RWPE1 (cell line): ENCODE measurements around the gene RTEL1.
"Not testable (repeated sequence)": the region's sequence is repeated elsewhere in the genome, so short reads cannot be mapped to it uniquely, and the experiment has no call there.

Source experiments
- CTCF ChIA-PET: fragments of 350-600 bp; sonication (Branson Sonifier 250); formaldehyde crosslinking; extraction: SDS; loops from one replicate; lab custom pipeline; 2021; lab: Yijun Ruan, JAX
- POLR2A ChIA-PET: fragments of 400-600 bp; formaldehyde crosslinking; extraction: SDS; loops from one replicate; lab custom pipeline; 2020; ENCODE audit warnings: antibody characterized with exemption; ENCODE audit not compliant: low non-redundant PET; lab: Yijun Ruan, JAX
- DNase-seq: peaks from one replicate; pipeline ENCODE4 v3.0.0; 2012; ENCODE audit warnings: low spot score
- H3K27ac ChIP-seq: fragments of 450-650 bp; 2 replicates; pipeline ENCODE4 v1.5.1; 2017
- CTCF ChIP-seq: fragments of 450-650 bp; conservative IDR thresholded peaks from 2 replicates; pipeline ENCODE4 v1.5.1; 2017; ENCODE audit warnings: low read depth, mild to moderate bottlenecking

Gene RTEL1

DNA sequence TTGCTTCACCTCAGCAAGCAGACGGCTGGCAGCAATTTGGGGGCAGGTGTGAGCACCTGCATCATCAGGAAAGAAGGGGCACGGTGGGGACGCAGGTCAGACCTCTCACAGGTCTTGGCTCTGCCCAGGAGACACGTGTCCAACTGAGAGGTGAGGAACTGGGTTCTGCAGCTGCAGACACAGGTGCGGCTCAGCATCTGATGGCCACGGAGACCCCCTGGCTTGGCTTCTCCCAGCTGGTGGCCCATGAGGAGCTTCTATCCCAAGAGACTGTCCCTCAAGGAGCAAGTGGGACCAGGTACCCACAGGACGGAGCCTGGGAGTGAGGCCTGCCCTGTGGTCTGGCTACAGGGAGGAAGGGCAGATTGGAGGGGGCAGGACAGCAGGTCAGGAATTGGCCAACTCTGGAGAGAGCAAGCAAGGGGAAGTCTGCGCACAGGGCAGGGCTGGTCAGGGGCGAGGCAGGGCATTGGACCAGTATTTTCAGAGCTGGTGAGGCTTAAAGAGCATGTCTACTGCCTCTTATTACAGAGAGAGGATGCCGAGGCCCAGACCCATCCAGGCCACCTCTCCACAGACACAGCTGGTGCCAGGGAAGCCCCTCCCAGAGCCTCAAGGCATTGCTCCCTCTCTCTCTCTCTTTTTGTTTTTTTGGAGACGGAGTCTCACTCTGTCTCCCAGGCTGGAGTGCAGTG, 9.1 kb upstream of the RTEL1 start:
- POLR2A ChIA-PET: no interaction called here
- no peak for TF ChIP-seq CTCF
- DNase-seq: no peak
- CTCF ChIA-PET: interaction anchor here (0.7 to 0.8 kb wide), 2 partner anchors 57 to 108 kb away, joined by 3 to 4 read pairs; no protein-coding TSS in a partner anchor
- peak overlapping the region; percentile 42 for H3K27ac ChIP-seq

- CTCF ChIA-PET, DNase-seq, H3K27ac ChIP-seq, POLR2A ChIA-PET: not testable (repeated sequence)
These were observed 7.6 kb upstream of the RTEL1 start for GRCh38 chr20:63650486-63650885.

DNA sequence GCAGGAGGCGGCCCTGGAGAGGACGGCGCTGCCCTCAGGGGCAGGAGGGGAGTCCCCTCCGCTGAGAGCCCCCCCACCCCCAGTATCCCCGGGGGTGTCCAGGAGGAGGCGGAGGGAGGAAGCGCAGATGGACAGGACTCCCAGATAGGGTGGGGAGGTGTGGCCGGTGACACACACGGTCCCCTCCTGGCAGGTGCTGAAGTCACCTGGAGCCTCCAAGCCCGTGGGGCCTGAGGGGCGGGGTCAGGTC, 6.2 kb upstream of the RTEL1 start:
- CTCF ChIA-PET: interaction anchor here (0.6 to 0.9 kb wide), 3 partner anchors 35 to 343 kb away, joined by 3 to 5 read pairs (median 4); no protein-coding TSS in a partner anchor
- H3K27ac ChIP-seq: peak overlapping the region; percentile 89
- no peak for DNase-seq
- TF ChIP-seq CTCF: no peak
- POLR2A ChIA-PET: no interaction called here

DNA sequence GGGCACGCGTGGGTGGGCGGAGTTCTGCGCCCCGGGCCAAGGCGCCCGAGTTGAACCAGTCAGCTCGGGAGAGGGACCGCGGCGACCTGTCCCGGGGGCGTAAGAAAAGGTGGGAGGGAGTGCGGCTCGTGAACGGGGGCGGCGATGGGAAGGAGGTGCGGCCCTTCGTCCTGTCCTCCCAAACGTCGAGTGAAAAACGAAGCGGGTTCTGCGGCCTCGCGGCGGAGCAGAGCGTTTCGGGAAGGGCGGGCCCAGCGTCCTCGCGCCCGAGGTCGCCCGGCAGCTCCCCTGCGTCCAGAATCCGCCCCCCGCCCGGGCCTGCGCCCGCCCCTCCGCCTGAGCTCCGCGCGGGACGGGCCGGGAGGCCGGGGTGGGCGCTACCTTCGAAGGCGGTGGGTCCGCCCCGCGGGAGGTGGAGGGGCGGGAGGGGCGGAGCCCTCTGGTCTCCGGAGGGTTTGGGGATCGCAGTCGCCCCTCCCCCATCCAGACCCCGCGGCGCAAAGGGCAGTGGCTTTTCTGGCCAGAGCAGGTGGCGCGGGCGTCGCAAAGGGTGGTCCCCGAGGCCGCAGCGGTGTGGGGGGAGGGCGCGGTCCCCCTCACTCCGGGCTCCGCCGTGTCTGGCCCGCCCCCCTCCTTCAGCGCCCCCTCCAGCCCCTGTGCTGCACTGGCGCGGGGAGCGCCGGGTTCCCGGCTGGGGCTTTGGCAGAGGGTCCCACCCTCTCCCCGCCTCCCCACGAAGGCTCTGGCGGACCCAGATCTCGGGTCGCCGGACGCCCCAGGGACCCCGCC, 5.7 kb upstream of the RTEL1 start:
- POLR2A ChIA-PET: interaction anchor here (0.5 kb wide), 1 partner anchor 24 kb away, joined by 10 read pairs; no protein-coding TSS in a partner anchor
- CTCF ChIA-PET: interaction anchor here (0.6 to 0.9 kb wide), 3 partner anchors 35 to 343 kb away, joined by 3 to 5 read pairs (median 4); no protein-coding TSS in a partner anchor
- TF ChIP-seq CTCF: no peak; the same call in 1 of the 2 replicates
- H3K27ac ChIP-seq: peak overlapping the region; percentile 89
- DNase-seq: no peak

GRCh38 chr20:63653041-63653973, 4.8 kb upstream of the RTEL1 start, which contains the start of gene STMN3:
Gene STMN3, minus strand, starts transcription at chr20:63653424. Its CDS starts 79 bp downstream, at chr20:63653345.
- peak within 1 kb of the TSS; percentile 89 for H3K27ac ChIP-seq
- peak; percentile 89 for DNase-seq
- CTCF ChIA-PET: interaction anchor here (0.5 to 0.6 kb wide), 2 partner anchors 115 to 455 kb away, joined by 4 to 5 read pairs; no protein-coding TSS in a partner anchor
- TF ChIP-seq CTCF: no peak
- POLR2A ChIA-PET: no interaction called here

DNA sequence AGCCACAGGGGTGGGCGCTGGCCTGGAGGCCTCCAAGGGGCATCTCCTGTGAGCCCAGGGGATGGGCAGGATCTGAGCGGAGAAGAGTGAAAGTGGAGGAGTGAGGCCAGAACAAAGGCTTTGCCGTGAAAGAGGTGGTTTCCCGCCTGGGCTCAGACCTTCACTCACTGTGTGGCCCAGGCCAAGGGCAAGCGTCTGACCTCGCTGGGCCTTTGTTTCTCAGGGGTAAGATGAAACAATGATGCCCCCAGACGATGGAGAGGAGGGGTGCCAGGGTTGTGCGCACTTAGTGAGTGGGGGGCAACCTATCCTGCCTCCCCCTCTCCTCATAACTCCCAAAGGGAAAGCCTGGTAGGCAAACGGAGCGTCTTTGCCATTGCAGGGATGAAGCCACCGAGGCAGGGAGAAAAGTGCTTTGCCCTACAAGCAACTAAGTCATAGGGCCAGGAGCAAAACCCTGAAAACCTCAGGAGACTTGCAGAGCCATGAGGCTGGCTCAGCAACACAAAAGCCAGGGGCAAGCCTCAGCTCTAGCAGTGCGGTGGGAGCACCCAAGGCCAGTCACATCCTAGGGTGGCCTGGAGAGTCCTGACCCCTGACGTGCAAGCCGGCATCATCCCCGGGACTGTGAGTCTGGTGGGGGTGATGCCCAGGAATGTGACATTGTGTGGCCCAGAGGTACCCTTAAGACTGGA, 4.0 kb upstream of the RTEL1 start:
- no peak for DNase-seq
- ChIA-PET CTCF (no interaction called here), POLR2A (no interaction called here)
- H3K27ac ChIP-seq: peak overlapping the region; percentile 89
- TF ChIP-seq CTCF: no peak
